ENCODE data around the gene FMNL2.
A peak's percentile ranks its signal among the peaks of the same experiment; 100 is the strongest.

- TF ChIP-seq CTCF (IDR thresholded peaks at IDR 0.05) = no peak
- no peak for TF ChIP-seq POLR2A (IDR thresholded peaks at IDR 0.05)
- no peak for TF ChIP-seq EP300 (IDR thresholded peaks at IDR 0.05)
- peak in 2 of 3 donors; percentile 29 to 54 for TF ChIP-seq POLR2AphosphoS5 (IDR thresholded peaks at IDR 0.05)
These were observed 285.2 kb downstream of the FMNL2 start for GRCh38 chr2:152620208-152620607.

Data from stomach (tissue), 4 donors.